ENCODE data around the gene CPN2.

DNA sequence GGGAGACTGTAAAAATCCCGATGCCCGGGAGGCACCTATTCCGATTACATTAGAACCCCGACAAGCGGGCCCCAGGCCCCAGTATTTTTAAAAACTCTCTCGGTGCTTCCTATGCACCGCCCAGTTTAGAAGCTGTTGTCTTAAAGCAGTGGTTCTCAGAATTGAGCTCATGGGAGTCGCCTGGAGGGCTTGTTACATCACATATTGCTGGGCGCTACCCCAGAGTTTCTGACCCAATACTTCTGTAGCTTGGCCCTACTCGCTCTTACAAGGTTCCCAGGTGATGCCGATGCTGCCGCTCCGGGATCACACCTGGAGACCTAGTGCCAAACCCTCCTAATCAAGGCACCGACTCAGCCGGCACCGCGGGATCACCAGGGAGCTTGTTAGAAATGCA lies 35.2 kb downstream of the CPN2 start:
- no peak for TF ChIP-seq GATA3 (IDR thresholded peaks at IDR 0.05; ENCODE audit: low read depth, low read length)
- TF ChIP-seq GATA2 (IDR thresholded peaks at IDR 0.05; ENCODE audit: low read depth, low read length) = no peak
